ENCODE data around the gene AP3B1. TPM values are rescaled to one million over a fixed set of nuclear protein-coding genes. Genes with fewer than 3 reads are reported as not detected.
A peak's percentile ranks its signal among the peaks of the same experiment; 100 is the strongest.
"Not testable (repeated sequence)": the region's sequence is repeated elsewhere in the genome, so short reads cannot be mapped to it uniquely, and the experiment has no call there.

The AP3B1 gene
- total RNA-seq, 3 donors from 2014 or later: 38.5 to 55.6 (median 52.1) TPM

GRCh38 chr5:78213799-78214198 is 80.7 kb downstream of the AP3B1 start:
- Histone ChIP-seq H3K4me1 (ENCODE audit: low read depth) (no peaks in the 10 kb centered on the region), H3K4me3 (no peak overlapping the region), H3K36me3 (ENCODE audit: low read depth) (no peaks in the 10 kb centered on the region), H3K9me3 (no peaks in the 10 kb centered on the region)
- intact Hi-C loops (cut with DNase I, micrococcal nuclease): no loop called here
- DNase-seq (no peak), ATAC-seq (no peak)
- TF ChIP-seq CTCF (IDR thresholded peaks at IDR 0.05): no peak

- no peak for TF ChIP-seq CTCF (IDR thresholded peaks at IDR 0.05)
- intact Hi-C loops (cut with DNase I, micrococcal nuclease): no loop called here
- H3K36me3 ChIP-seq (ENCODE audit: low read depth): no peaks in the 10 kb centered on the region
- DNase-seq (no peak), ATAC-seq (no peak)
- no peaks in the 10 kb centered on the region for H3K9me3 ChIP-seq
- no peaks in the 10 kb centered on the region for H3K4me1 ChIP-seq (ENCODE audit: low read depth)
- no peak overlapping the region for H3K4me3 ChIP-seq
Measured at GRCh38 chr5:78211052-78211451, 83.4 kb downstream of the AP3B1 start.

- DNase-seq (no peak), ATAC-seq (no peak)
- Histone ChIP-seq H3K4me3 (no peak overlapping the region), H3K9me3 (no peaks in the 10 kb centered on the region), H3K4me1 (ENCODE audit: low read depth) (no peaks in the 10 kb centered on the region), H3K36me3 (ENCODE audit: low read depth) (no peaks in the 10 kb centered on the region)
- intact Hi-C loops (cut with DNase I, micrococcal nuclease): no loop called here
- TF ChIP-seq CTCF (IDR thresholded peaks at IDR 0.05): no peak
Measured at GRCh38 chr5:78204241-78204640, 90.3 kb downstream of the AP3B1 start.

- no peak for TF ChIP-seq CTCF (IDR thresholded peaks at IDR 0.05)
- intact Hi-C loops (cut with DNase I, micrococcal nuclease): no loop called here
- Histone ChIP-seq H3K4me3 (no peak overlapping the region), H3K9me3 (no peaks in the 10 kb centered on the region), H3K36me3 (ENCODE audit: low read depth) (no peaks in the 10 kb centered on the region), H3K4me1 (ENCODE audit: low read depth) (no peaks in the 10 kb centered on the region)
- ATAC-seq (no peak), DNase-seq (no peak)
Measured at GRCh38 chr5:78203815-78204214, 90.7 kb downstream of the AP3B1 start.

- intact Hi-C loops (cut with DNase I, micrococcal nuclease): no loop called here
- Histone ChIP-seq H3K36me3 (ENCODE audit: low read depth) (no peaks in the 10 kb centered on the region), H3K4me3 (no peak overlapping the region), H3K9me3 (no peaks in the 10 kb centered on the region), H3K4me1 (ENCODE audit: low read depth) (peaks cover 6% of the 10 kb centered on the region)
- DNase-seq: no peak
- TF ChIP-seq CTCF (IDR thresholded peaks at IDR 0.05): no peak
- peak; percentile 46 for ATAC-seq
Measured at GRCh38 chr5:78190402-78190801, 104.1 kb downstream of the AP3B1 start.

GRCh38 chr5:78188681-78189080 is 105.8 kb downstream of the AP3B1 start:
- ATAC-seq; H3K4me3 ChIP-seq; intact Hi-C loops (cut with DNase I, micrococcal nuclease); DNase-seq; H3K9me3 ChIP-seq; H3K4me1 ChIP-seq (ENCODE audit: low read depth); H3K36me3 ChIP-seq (ENCODE audit: low read depth): not testable (repeated sequence)
